ACC112 (cell line): Measurements from ENCODE around the gene NFIA.
A peak's percentile ranks its signal among the peaks of the same experiment; 100 is the strongest.
"Not testable (repeated sequence)": the region's sequence is repeated elsewhere in the genome, so short reads cannot be mapped to it uniquely, and the experiment has no call there.

Experiments used
- H2AFZ ChIP-seq: fragments of 200-600 bp; sonication (generic); one replicate; pipeline ENCODE4 v1.6.0; 2017; ENCODE audit warnings: antibody characterized with exemption, low read length; ENCODE audit not compliant: unreplicated experiment
- H3K27ac ChIP-seq: fragments of 200-600 bp; sonication (generic); 2 replicates; pipeline ENCODE4 v1.5.1; 2014; ENCODE audit warnings: low read depth, mild to moderate bottlenecking, antibody characterized with exemption, low read length, moderate library complexity
- H3K27me3 ChIP-seq: fragments of 200-600 bp; sonication (generic); 2 replicates; pipeline ENCODE4 v1.6.1; 2014; ENCODE audit warnings: mild to moderate bottlenecking, antibody characterized with exemption, low read length, moderate library complexity, mixed read lengths; ENCODE audit not compliant: insufficient read depth
- H3K36me3 ChIP-seq: fragments of 200-600 bp; sonication (generic); 2 replicates; pipeline ENCODE4 v1.6.1; 2016; ENCODE audit warnings: mild to moderate bottlenecking, antibody characterized with exemption, low read length, moderate library complexity, mixed read lengths; ENCODE audit not compliant: insufficient read depth
- H3K4me1 ChIP-seq: fragments of 200-600 bp; sonication (generic); one replicate; pipeline ENCODE4 v1.6.1; 2016; ENCODE audit warnings: low read length, mixed read lengths; ENCODE audit not compliant: insufficient read depth, unreplicated experiment, control insufficient read depth
- H3K4me3 ChIP-seq: fragments of 200-600 bp; sonication (generic); 2 replicates; pipeline ENCODE4 v1.5.1; 2014; ENCODE audit warnings: mild to moderate bottlenecking, low read depth, low read length
- H3K79me2 ChIP-seq: fragments of 200-600 bp; sonication (generic); one replicate; pipeline ENCODE4 v1.6.0; 2016; ENCODE audit warnings: low read length; ENCODE audit not compliant: control insufficient read depth, unreplicated experiment, insufficient read depth

NFIA gene

DNA sequence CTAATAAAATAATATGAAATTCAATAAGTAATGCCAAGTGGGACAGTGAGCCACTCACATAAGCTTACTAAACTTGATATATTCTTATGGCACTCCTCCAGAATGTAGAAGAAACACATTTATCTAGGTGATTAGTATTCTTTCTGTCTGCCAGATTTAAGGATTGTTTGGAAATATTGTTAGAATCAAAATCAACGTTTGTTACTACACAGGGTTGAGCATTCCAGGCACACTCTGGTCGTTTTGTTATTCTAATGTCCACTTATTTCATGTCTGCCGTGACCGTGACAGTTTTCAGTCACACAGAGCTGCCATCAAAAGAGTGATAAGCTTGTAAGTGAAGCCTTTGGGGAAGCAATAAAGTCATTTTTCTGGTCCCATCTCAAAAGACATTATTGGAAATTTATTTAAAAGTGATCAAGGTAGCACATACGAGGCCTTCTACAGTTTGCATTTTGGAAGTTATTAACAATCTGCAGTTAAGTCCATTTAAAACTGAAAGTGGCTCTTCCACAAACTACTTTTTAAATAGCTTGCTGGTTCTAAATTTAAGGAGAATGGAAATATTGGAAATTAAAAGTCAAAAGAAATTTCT lies 38.0 kb downstream of the NFIA start:
- peaks cover 45% of the 10 kb centered on the region for H3K4me1 ChIP-seq
- H3K79me2 ChIP-seq = peaks cover 77% of the 10 kb centered on the region
- H3K4me3 ChIP-seq = peak overlapping the region; percentile 56
- H3K27ac ChIP-seq = peak overlapping the region; percentile 75
- no peak overlapping the region for H2AFZ ChIP-seq
- H3K27me3 ChIP-seq = no peaks in the 10 kb centered on the region
- no peaks in the 10 kb centered on the region for H3K36me3 ChIP-seq

DNA sequence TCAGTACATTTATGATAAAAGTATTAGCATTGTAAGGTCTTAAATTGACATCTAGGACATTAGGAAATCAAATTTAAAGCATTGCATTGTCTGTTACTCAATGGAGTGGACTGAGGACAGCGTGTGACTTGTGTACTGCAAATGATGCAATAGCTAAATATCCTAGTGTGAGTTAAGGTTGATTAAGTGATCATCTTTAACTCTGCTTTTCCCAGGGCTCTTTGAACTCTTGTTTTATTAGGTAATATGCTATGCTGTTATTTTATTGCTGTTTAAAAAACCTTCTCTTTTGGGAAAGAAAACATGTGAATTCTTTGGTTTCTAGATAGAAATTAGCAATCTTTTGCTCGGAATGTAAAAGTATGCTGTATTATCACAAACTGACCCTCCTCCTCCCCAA lies 38.6 kb downstream of the NFIA start:
- Histone ChIP-seq H3K4me1 (peaks cover 43% of the 10 kb centered on the region), H3K27ac (peak overlapping the region; percentile 75), H2AFZ (peak overlapping the region; percentile 49), H3K27me3 (no peaks in the 10 kb centered on the region), H3K79me2 (peaks cover 71% of the 10 kb centered on the region), H3K36me3 (no peaks in the 10 kb centered on the region), H3K4me3 (peak overlapping the region; percentile 56)

DNA sequence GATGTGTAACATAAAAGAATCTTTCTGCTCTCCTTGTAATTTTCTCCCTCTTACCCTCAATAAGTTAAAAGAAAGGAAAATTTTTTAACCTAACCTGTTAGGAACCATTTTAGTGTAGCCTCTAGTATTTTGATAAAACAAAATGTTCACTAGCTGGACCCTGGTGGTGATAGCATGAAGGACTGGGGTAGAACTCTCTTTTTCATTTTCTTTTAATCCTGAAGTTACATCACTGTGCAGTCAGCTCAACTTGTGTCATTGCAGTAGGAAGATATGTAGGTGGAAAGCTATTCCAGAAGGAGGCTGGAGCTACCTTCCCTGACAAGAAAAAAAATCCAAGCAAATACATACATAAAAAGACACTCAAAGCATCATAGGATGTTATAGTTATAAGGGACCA lies 39.3 kb downstream of the NFIA start:
- Histone ChIP-seq H3K79me2 (peaks cover 65% of the 10 kb centered on the region), H3K4me1 (peaks cover 37% of the 10 kb centered on the region), H3K4me3 (peak overlapping the region; percentile 56), H2AFZ (peak overlapping the region; percentile 49), H3K27me3 (no peaks in the 10 kb centered on the region), H3K36me3 (no peaks in the 10 kb centered on the region), H3K27ac (peak overlapping the region; percentile 75)

DNA sequence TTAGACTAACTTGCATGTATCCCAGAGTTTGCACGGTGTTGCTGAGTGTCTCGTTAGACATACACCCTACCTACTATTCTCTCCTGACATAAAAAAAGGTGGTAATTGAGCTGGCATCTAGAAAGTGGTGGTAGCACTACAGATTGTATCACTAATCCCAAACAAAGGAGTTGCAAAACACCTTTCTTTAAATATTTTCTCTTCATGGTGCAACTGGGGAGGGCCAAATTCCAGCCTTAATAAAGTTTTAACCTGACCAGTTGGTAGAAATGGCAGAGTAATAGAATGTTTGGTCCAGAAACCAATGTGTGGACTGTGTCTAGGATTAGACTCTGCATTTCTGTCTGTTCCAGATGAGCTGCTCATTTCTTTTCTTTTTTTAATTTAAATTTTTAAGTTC lies 40.0 kb downstream of the NFIA start:
- H3K36me3 ChIP-seq = no peaks in the 10 kb centered on the region
- H3K27me3 ChIP-seq = no peaks in the 10 kb centered on the region
- H2AFZ ChIP-seq = no peak overlapping the region
- no peak overlapping the region for H3K27ac ChIP-seq
- H3K4me1 ChIP-seq = peaks cover 32% of the 10 kb centered on the region
- H3K79me2 ChIP-seq = peaks cover 59% of the 10 kb centered on the region
- no peak overlapping the region for H3K4me3 ChIP-seq

DNA sequence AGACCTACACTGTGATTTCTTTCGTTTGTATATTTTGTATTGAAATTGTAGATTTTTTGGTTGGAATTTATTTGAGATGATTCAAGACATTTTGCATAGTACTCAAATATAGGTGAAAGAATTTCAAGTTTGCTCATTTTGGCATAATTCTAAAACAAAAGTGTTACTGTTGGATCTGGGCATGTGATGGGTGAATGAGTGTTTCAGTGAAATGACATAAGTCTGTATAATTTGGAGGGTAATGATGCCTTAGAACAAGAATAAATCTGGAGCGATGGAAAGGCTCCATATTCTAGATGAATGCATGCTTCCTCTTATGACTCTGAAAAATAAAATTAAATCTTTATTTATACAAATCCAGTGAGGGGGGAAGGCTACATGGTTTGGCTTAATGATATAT lies 41.0 kb downstream of the NFIA start:
- Histone ChIP-seq H3K79me2 (peaks cover 60% of the 10 kb centered on the region), H3K27ac (no peak overlapping the region), H3K27me3 (no peaks in the 10 kb centered on the region), H3K4me1 (peaks cover 32% of the 10 kb centered on the region), H3K4me3 (no peak overlapping the region), H3K36me3 (no peaks in the 10 kb centered on the region; the same call in 1 of the 2 replicates), H2AFZ (no peak overlapping the region)

DNA sequence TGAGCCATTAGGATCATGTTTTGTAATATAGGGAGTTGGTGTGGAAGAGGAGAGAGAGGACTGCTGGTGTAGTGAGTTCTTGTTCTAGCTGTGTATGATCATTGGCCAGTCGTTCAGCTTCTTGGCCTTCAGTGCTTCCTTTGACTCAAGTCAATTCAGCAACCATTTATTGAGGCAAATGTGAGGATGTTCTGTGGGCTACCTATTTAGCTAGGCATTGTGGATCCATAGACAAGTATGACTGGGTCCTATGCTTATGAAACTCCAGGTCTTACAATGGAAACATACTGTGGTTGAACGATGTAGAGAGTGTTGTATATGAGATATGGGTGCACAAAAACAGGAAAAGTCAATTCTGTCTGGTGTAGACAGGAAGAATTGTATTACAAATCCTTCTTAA lies 41.7 kb downstream of the NFIA start:
- H3K79me2 ChIP-seq = peaks cover 54% of the 10 kb centered on the region
- H3K36me3 ChIP-seq = no peaks in the 10 kb centered on the region; the same call in 1 of the 2 replicates
- no peak overlapping the region for H2AFZ ChIP-seq
- H3K4me3 ChIP-seq = no peak overlapping the region
- H3K27me3 ChIP-seq = no peaks in the 10 kb centered on the region
- H3K4me1 ChIP-seq = peaks cover 30% of the 10 kb centered on the region
- no peak overlapping the region for H3K27ac ChIP-seq

DNA sequence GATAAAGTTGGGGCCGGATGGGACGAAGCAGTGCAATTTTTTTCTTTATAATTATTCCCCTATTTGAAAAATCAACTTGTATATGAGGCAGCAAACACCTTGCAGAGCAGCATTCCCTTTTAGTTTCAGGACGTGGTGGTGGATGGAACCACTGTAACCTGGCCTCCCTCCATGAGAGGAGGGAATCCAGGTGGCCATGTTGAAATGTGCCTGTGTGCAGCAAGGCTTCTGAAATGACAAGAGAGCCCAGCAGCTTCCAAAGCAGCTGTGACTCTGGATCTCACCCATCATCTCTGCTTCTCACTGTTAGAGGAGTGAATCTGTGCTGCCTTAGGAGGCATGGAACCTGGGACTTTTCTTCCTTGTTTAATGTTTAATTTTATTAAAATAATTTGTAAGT lies 42.3 kb downstream of the NFIA start:
- H3K4me1 ChIP-seq = peaks cover 24% of the 10 kb centered on the region
- no peak overlapping the region for H3K27ac ChIP-seq
- H3K79me2 ChIP-seq = peaks cover 50% of the 10 kb centered on the region

DNA sequence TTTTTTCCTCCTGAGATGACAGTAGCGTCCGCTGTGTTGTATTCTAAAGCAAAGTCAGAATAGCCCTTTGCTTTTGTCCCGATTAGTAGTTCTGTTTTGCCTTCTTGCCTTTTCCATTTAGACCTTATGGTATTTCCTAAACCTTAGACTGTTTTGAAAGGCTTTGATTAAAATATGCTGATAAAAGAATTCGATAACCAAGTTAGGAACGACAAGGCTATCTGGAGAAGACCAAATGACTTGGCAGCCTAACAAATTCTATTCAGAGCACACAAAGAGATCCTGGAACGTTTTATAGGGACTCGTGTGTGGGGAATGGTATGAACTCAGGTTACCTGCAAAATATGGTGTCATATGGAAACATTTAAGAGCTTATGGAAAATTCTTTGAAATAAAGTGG lies 42.9 kb downstream of the NFIA start:
- H3K36me3 ChIP-seq = no peaks in the 10 kb centered on the region; the same call in 1 of the 2 replicates
- peaks cover 18% of the 10 kb centered on the region for H3K4me1 ChIP-seq
- H2AFZ ChIP-seq = no peak overlapping the region
- no peak overlapping the region for H3K27ac ChIP-seq
- peaks cover 48% of the 10 kb centered on the region for H3K79me2 ChIP-seq
- no peak overlapping the region for H3K4me3 ChIP-seq
- H3K27me3 ChIP-seq = no peaks in the 10 kb centered on the region

More for the DNA sequence above, 42.3 kb downstream of the NFIA start:
- Histone ChIP-seq H3K4me3 (no peak overlapping the region), H3K36me3 (no peaks in the 10 kb centered on the region; the same call in 1 of the 2 replicates), H2AFZ (no peak overlapping the region), H3K27me3 (no peaks in the 10 kb centered on the region)

DNA sequence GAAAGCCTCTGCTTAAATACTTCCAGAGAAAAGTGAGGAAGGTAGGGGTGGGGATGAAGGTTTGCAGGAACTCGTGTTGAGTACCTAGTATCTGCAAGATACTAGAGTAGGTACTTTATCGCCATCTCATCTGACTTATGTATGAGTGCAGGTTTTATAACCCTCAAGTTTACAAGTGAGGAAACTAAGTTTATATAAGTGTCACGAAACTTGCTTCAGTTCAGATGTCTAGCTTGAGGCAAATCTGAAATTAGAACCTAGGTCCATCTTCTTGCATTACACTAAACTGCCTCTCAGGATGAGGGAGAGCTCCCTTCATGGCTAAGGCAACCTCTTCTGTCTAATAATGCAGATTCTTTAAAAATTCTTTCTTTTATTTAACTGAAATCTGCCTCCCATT lies 43.5 kb downstream of the NFIA start:
- H3K4me1 ChIP-seq = peaks cover 12% of the 10 kb centered on the region
- H3K27me3 ChIP-seq = no peaks in the 10 kb centered on the region
- H3K4me3 ChIP-seq = no peak overlapping the region
- H3K79me2 ChIP-seq = peaks cover 49% of the 10 kb centered on the region
- no peaks in the 10 kb centered on the region; the same call in 1 of the 2 replicates for H3K36me3 ChIP-seq
- no peak overlapping the region for H3K27ac ChIP-seq
- no peak overlapping the region for H2AFZ ChIP-seq

DNA sequence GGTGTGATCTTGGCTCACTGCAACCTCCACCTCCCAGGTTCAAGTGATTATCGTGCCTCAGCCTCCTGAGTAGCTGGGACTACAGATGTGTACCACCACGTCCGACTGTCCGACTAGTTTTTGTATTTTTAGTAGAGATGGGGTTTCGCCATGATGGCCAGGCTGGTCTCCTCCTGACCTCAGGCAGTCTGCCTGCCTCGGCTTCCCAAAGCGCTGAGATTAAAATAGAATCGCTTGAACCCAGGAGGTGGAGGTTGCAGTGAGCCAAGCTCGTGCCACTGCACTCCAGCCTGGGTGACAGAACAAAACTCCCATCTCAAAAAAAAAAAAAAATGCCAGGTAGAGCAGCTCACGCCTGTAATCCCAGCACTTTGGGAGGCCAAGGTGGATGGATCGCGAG lies 44.5 kb downstream of the NFIA start:
- not testable (repeated sequence) for H3K36me3 ChIP-seq, H3K4me3 ChIP-seq, H2AFZ ChIP-seq, H3K27ac ChIP-seq, H3K27me3 ChIP-seq
- H3K79me2 ChIP-seq = peaks cover 47% of the 10 kb centered on the region
- peaks cover 12% of the 10 kb centered on the region for H3K4me1 ChIP-seq

DNA sequence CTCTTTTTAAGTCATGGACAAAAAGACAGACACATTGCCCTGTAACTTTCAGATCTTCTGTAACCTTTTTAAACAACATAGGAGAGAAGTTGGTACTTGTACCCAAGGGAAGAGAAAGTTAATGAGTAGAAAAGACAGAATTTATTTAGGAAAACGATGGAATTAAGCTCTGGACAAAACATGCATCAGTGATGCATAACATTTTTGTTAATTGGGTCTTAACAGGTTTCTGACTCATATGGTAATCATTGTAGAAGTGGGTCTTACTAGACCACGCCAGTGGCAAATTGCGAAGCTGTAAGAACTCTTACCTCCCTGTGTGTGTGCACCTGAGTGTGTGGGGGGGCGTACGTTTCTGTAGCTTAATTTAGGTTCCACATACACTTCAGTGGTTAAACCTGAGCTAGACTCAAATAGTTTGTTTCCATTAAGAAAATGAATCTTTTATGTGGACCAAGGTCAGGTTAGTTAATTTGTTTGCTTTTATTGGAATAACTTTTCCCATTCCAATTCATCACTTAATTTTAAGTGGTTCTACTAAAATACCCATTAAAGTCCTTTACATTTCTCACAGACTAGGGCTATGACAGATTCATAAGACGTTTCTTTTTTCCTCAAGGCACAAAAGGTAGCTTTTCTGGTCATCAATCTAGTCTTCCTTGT lies 48.1 kb downstream of the NFIA start:
- Histone ChIP-seq H3K27me3 (no peaks in the 10 kb centered on the region), H3K4me3 (no peak overlapping the region), H3K79me2 (peaks cover 39% of the 10 kb centered on the region), H3K27ac (no peak overlapping the region), H3K36me3 (no peaks in the 10 kb centered on the region; the same call in 1 of the 2 replicates), H3K4me1 (peaks cover 20% of the 10 kb centered on the region), H2AFZ (no peak overlapping the region)
